Body of pancreas (tissue), 4 donors: ENCODE measurements around the gene CARNS1. TPM values are rescaled to one million over a fixed set of nuclear protein-coding genes. Genes with fewer than 3 reads are reported as not detected.

ENCODE experiments used
- ATAC-seq: fragments of 150-250 bp; one replicate; pipeline ENCODE4 v1.9.1; 2016
- DNase-seq, 4 donors: peaks; one replicate each; pipeline ENCODE4 v3.0.0-alpha.2; 2019
- H3K27ac ChIP-seq, 4 donors: fragments of 200-600 bp; sonication (generic); 1 replicate in 3 of 4; 2 replicates in 1 of 4; pipeline versions ENCODE4 v1.5.1 to v1.6.1; 2016 to 2019; ENCODE audit warnings: mild to moderate bottlenecking in 1 of 4, mixed read lengths in 1 of 4, moderate library complexity in 1 of 4
- H3K27me3 ChIP-seq, 2 donors: fragments of 200-600 bp; sonication (generic); one replicate each; pipeline ENCODE4 v1.6.0; 2016; ENCODE audit warnings: mild to moderate bottlenecking in 1 of 2
- H3K36me3 ChIP-seq, 2 donors: fragments of 200-600 bp; sonication (generic); replicated peaks in 1 of 2; 2 replicates each; pipeline ENCODE4 v1.5.1; 2016; ENCODE audit warnings: low read depth in 2 of 2; ENCODE audit not compliant: insufficient read depth in 1 of 2
- H3K4me1 ChIP-seq: fragments of 200-600 bp; sonication (generic); one replicate; pipeline ENCODE4 v1.6.0; 2016
- H3K4me3 ChIP-seq, 2 donors: fragments of 200-600 bp; sonication (generic); 1 replicate in 1 of 2; 2 replicates in 1 of 2; pipeline ENCODE4 v1.5.1; 2016 to 2019
- H3K9me3 ChIP-seq, 3 donors: fragments of 200-600 bp; sonication (generic); 1 replicate in 2 of 3; 2 replicates in 1 of 3; pipeline ENCODE4 v1.5.1; 2016
- CTCF ChIP-seq, 7 experiments: fragments of 450-650 bp in 4 of 7; fragments of 200-600 bp in 3 of 7; sonication (generic) in 3 of 7; IDR thresholded peaks; one replicate each; pipeline ENCODE4 v1.5.1; 2016 to 2019; ENCODE audit warnings: antibody characterized with exemption in 7 of 7
- POLR2A ChIP-seq, 3 donors: fragments of 450-650 bp; IDR thresholded peaks; one replicate each; pipeline ENCODE4 v1.6.1; 2016; ENCODE audit warnings: antibody characterized with exemption in 3 of 3, mild to moderate bottlenecking in 2 of 3
- WGBS, 2 donors: methylation state at CpG; one replicate each; pipeline ENCODE4 v1.1.5; 2017; 5-methylcytosine and 5-hydroxymethylcytosine counted together
- intact Hi-C: fragments of 100-400 bp; cut with DNase I; formaldehyde crosslinking; loops from one replicate; pipeline ENCODE4 v1.15.1; 2023
- total RNA-seq, 2 donors: library from RNA; depleted of rRNA; stranded (reverse); fragments of >200 nt; gene quantifications; one replicate each; pipeline ENCODE4 v1.1.0, GENCODE V29; 2016

Gene CARNS1
- total RNA-seq, 2 donors from 2014 or later, result 2.1 to 2.6 TPM

- DNase-seq (no peak), ATAC-seq (no peak)
- H3K4me3 ChIP-seq, result no peak overlapping the region
- H3K4me1 ChIP-seq, result peaks cover 8% of the 10 kb centered on the region
- WGBS, 2 donors, result 89% methylated on average over 14 of the region's 14 CpGs; no CpG with 5 or more reads in 1 of the 2 donors
- TF ChIP-seq POLR2A (IDR thresholded peaks at IDR 0.05), result no peak
- TF ChIP-seq CTCF (IDR thresholded peaks at IDR 0.05), result no peak
- intact Hi-C loops, result no loop called here
- no peaks in the 10 kb centered on the region for H3K27me3 ChIP-seq
- no peaks in the 10 kb centered on the region for H3K36me3 ChIP-seq
- H3K9me3 ChIP-seq, result no peaks in the 10 kb centered on the region
- H3K27ac ChIP-seq, result no peak overlapping the region
Measured at GRCh38 chr11:67451658-67451976, 36.1 kb downstream of the CARNS1 start.

GRCh38 chr11:67452141-67452952 is 36.9 kb downstream of the CARNS1 start, which contains the start of gene GPR152:
GPR152 (minus strand) TSS chr11:67452729; CDS start chr11:67452724, 5 bp downstream.
- Histone ChIP-seq H3K36me3 (no peaks in the 10 kb centered on the region), H3K4me1 (peaks cover 8% of the 10 kb centered on the region), H3K9me3 (no peaks in the 10 kb centered on the region), H3K27me3 (no peaks in the 10 kb centered on the region), H3K4me3 (no peak within 1 kb of the TSS), H3K27ac (peak within 1 kb of the TSS in 2 of 4 donors; percentile 41 to 56)
- DNase-seq (peak; percentile 55 to 84 (median 72)), ATAC-seq (peak; percentile 70)
- WGBS, 2 donors, result 75 to 84% methylated on average over 6 to 24 of the region's 33 CpGs
- intact Hi-C loops, result no loop called here
- TF ChIP-seq CTCF (IDR thresholded peaks at IDR 0.05) (peak in 2 of 7 experiments; percentile 1 to 10), POLR2A (IDR thresholded peaks at IDR 0.05) (no peak)

DNA sequence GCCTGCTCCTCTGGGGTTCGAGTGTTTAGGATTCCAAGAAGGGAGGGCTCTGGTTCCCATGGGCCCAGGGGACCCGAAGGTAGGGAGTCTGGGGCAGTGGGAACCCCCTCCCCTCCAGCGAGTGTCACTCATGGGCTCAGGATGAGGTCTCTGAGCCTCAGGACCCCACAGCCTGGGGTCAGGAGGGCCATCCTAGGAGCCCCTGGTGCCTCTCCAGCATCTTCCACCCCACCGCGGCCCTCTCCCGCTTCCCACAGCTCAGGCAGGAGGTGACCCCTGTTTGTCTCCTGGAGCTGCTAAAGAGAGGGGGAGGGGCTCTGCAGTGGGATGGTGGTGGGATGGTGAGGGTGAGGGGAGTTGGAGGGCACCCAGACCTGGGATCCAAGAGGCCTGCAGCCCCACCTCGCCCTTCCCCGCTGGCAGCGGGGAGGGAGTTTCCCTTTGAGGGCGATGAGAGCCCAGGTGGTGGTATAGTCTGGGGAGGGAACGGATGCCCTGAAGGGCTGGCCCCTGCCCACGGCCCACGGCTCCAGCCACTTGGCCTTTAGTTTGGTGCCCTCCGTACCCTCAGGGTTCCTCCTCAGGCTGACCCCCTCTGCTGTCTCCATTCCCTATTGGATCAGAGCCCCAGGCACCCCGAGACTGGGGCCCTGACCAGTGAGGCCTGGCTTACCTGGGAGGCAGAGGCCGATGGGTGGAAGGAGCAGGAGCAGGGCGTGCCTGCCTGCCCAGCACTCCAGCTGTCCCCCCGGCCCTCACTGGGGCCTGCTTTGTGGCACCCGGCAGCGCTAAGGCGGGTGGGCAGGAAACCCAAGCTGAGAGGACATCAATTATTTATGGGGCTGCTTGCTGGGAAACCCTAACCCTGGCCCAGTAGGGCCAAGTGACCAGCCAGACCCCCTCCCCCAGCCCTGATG is 38.6 kb downstream of the CARNS1 start:
- Histone ChIP-seq H3K9me3 (no peaks in the 10 kb centered on the region), H3K4me1 (peaks cover 8% of the 10 kb centered on the region), H3K4me3 (no peak overlapping the region), H3K27me3 (no peaks in the 10 kb centered on the region), H3K27ac (no peak overlapping the region), H3K36me3 (no peaks in the 10 kb centered on the region)
- no peak for TF ChIP-seq POLR2A (IDR thresholded peaks at IDR 0.05)
- TF ChIP-seq CTCF (IDR thresholded peaks at IDR 0.05), result no peak
- no peak for ATAC-seq
- DNase-seq, result no peak
- intact Hi-C loops, result no loop called here
- 90 to 92% methylated on average over 10 to 20 of the region's 21 CpGs for WGBS, 2 donors

DNA sequence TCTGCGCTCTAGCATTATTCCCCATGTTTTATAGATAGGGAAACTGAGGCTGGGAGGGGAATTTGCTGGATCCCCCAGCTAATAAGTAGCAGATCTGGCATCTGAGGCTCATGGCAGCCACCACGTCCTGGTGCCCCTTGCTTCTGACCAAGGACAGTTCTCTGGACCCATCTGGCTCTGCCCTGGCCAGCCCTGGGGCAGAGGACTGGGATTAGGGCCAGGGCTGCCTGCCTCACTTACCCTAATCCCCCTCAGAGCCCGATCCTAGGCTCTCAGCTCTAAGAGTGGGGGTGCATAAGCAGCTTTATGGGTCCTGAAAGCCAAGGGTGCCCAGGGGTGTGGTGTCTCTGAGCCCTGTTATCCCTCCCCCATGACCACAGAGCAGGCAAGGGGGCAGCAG is 39.6 kb downstream of the CARNS1 start, which contains the start of gene CABP4:
Gene CABP4 (plus strand): TSS at position 301 of the 400 bp plus-strand sequence. CDS start 70 bp downstream, at position 371.
- Histone ChIP-seq H3K4me1 (peaks cover 8% of the 10 kb centered on the region), H3K27me3 (no peaks in the 10 kb centered on the region), H3K9me3 (no peaks in the 10 kb centered on the region), H3K36me3 (no peaks in the 10 kb centered on the region), H3K27ac (no peak within 1 kb of the TSS), H3K4me3 (no peak within 1 kb of the TSS)
- intact Hi-C loops, result no loop called here
- ATAC-seq (no peak), DNase-seq (no peak)
- no peak for TF ChIP-seq CTCF (IDR thresholded peaks at IDR 0.05)
- TF ChIP-seq POLR2A (IDR thresholded peaks at IDR 0.05), result no peak
- 80 to 83% methylated on average over 2 to 3 of the region's 3 CpGs for WGBS, 2 donors
